T follicular helper cell (primary cell): ENCODE results near the gene MOB2.

Experiments
- DNase-seq: peaks from one replicate; pipeline ENCODE4 v3.0.0-alpha.2; 2020; ENCODE audit warnings: low read depth

The MOB2 gene

DNA sequence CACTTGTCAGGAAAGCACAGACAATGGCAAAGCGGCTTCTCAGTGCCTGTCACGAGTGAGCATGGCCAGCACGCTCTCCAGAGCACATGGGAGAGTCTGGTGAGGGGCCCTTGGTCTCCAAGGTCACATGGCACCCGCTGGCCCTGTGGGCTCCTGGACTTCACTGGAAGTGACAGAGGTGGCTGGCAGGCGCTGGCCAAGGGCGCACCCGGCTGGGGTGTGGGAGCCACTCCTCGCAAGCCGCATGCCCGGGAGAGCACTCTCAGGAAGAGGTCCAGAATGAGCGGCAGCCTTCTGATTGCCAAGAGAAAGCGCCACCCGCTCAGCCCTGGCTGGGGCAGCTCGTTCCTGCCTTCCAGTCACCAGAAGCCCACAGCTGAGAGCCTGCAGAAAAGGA is 17.1 kb upstream of the MOB2 start:
- no peak for DNase-seq

DNA sequence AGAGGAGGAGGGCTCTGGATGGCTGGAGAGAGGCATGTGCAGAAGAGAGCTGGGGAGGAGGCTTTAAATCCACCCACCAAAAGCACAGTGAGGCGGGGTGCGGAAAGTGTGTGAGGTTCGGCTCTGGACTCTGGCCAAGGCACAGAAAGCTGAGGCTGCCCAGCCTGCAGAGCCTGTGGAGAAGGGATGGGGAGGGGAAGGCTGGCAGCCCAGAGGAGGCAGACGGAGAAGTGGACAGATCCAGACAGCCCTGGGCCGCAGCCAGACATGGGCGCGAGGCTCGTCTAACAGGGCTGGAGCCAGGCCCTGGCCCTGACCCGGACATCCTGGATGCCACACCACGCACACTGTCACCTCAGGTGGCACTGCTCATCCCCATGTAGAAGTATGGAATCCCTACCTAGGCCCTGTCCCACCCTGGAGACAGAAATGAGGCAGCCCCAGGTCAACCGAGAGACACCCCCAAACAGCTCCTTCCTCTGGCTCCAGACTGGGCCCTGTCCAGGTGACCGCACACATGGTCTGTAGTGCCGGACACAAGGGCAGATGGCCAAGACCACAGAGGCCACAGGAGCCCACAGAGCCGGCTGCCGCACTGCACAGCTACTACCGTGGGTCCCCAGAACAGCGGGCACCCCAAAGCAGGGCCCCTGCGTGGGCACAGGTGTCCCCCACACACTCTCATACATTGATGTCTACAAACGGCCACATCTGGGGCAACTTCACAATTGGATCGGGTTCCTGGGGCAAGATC is 16.6 kb upstream of the MOB2 start:
- no peak for DNase-seq

DNA sequence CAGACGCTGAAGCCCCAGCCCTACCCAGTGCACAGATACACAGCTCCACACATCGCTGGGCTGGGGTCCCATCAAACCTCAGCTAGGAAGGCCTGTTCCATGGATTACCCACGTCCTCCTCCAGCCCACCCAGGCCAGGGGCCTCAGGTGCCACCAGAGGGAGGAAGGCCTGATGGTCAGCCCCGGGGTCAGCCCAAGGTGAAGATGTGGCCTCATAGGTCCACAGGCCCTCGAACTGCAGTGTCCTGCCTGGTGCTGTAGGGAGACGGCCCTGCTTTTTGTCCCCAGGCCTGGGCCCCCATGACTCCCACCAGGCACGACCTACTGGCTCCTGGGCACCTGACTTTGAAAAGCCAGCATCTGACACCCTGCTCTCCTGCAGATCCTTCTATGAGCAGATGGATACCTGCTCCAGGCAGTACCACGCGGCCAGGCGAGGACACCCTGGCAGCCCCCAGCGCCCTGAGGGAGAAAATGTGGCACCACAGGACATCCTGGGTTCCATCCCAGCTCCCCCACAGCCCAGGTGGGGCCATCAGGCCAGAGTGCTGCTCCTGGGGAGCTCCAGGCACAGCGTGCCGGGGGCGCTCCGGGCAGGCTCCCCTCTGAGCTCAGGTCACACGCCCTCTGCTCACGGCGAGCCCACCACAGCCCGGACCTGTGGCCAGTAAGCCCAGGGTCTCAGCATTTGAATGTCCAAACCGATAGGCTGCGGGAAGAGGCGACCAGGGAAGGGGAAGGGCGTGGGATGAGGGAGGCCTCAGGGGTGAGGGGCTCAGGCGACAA is 15.8 kb upstream of the MOB2 start:
- DNase-seq, result no peak

DNA sequence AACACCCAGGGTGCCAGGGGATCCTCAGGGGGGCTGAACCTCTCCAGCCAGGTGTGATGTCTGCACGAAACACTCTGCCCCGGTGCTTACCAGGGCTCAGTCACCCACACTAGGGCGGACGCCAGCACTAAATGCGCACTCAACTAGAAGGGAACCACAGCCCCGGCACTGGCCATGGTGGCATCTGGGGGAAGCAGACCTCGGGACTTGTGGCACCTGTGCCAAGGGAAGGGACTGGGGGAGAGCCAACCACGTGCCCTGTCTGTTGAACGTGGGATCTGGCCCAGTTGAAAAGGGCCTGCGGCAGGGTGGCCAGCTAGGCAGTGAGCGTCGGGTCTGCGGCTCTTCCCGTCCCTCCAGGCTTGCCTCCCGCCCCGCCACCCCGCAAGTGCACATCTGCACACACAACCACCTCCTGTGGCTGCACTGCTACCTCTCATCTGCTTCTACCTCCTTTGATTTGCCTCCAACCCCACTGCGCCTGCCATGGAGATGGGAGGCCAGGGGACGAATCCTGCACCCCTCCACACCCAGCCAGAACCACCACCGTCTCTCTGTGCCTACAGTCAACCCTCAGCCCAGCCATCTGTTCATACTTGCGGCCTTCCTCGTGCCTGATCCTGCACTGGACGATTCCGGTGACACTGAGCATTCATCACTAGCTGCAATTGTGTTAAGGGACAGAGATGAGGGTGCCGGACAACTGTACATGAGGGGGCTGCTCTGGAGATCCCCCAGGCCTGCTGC is 15.0 kb upstream of the MOB2 start:
- DNase-seq, result no peak

DNA sequence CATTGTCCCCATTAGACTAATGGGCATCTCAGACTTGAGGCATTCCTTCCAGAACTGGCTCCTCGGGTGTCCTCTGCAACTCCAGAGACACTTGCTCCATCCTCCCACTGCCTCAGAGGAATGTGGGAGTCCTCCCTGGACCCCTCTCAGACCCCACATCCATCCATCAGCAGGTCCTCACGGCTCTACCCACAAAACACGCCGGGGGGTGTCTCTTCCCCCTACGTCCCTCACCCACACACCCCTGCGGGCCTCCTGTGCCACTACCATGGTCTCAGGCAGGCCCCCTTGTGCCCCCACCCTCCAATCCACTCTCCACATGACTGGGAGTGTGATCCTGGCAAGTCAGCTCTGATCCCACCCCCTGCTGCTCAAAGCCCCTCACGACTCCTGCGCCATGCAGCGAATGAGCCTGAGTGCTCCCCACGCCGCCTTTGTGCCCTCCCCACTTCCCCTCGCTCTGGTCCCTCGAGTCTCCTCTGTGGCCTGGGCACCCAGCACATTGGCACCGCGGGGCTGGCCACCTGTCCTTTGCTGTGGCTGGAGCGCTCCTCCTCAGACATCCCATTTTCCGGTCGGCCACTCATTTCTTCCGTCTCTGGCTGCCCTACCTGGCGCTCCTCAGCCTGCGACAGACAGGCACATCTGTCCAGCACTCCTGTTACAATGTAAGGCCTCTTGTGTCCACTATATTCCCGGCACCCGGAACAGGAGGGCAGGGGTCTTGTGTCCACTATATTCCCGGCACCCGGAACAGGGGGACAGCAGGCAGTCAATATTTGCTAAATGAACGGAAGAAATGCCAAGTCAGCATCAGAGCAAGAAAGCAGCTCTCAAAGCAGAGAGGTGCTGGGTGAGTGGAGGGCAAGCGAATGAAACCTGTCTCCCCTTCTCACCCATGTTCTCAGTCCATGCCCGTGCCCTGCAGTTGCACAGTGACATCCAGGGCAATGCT is 14.2 kb upstream of the MOB2 start:
- DNase-seq, result no peak

DNA sequence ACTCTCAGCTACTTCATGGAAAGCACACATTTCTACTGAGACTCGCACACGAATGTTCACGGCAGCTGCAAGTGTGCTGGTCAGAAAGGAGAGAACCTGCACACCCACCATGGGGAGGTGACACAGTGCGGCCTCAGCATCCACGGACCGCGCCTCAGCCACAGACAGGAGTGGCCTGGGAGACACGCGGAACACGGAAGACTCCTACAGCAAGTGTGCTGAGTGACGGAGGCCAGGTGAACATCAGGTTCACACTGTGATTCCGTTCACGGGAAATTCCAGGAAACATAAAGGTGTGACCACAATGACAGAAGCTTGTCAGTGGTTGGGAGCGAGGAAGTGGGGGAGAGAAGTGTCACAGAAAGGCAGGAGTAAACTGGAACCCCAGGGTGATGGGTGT is 13.3 kb upstream of the MOB2 start:
- no peak for DNase-seq

DNA sequence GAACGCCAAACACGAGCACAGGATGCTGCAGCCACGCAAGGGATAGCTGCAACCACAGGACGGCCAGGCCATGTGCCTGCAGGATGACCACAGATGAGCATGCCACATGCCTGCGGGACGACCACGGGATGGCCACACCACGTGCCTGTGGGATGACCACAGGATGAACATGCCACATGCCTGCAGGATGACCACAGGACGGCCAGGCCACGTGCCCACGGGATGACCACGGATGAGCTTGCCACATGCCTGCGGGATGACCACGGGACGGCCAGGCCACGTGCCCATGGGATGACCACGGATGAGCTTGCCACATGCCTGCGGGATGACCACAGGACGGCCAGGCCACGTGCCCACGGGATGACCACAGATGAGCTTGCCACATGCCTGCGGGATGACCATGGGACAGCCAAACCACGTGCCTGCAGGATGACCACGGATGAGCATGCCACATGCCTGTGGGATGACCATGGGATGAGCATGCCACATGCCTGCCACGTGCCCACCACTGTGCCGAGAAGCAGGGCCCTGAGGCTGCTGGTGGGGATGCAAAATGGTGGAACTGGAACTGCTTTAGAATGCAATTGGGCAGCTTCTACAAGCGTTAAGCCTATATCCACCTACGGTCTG is 12.8 kb upstream of the MOB2 start:
- DNase-seq, result no peak

DNA sequence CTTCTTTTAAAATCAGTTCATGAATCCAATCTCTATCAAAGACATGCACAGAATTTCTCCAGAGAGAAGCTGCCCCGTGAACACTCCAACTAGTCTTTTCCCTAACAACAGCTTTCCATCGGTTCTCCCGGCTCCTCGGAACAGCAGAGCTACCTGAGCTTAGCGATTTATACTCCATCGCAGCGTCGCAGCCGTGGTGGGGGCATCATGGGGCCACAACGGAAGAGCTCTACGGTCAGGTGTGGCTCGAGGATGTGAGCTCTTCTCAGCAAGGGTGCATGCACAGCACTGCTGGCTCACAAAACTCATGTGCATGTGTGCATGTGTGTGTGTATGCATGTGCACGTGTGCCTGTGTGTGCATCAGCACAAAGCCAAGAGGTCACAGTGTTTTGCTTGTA is 11.7 kb upstream of the MOB2 start:
- DNase-seq, result no peak

DNA sequence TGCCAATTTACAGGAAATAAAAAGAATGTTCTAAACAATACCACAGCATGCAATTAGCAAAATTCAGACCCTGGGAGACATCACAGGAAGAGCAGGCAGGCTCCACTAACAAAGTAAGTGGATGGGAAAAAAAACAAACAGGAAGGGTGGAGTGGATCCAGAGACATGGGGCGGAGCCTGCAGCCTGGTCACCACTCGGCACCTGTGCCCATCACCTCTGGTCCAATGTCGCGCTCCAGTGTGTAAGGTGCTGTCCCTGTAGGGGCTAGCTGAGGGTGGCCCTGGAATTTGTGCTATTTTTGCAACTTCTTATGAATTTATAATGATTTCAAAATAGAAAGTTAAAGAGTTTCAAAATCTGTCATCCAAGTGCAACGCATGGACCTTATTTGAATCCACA is 11.0 kb upstream of the MOB2 start:
- no peak for DNase-seq

DNA sequence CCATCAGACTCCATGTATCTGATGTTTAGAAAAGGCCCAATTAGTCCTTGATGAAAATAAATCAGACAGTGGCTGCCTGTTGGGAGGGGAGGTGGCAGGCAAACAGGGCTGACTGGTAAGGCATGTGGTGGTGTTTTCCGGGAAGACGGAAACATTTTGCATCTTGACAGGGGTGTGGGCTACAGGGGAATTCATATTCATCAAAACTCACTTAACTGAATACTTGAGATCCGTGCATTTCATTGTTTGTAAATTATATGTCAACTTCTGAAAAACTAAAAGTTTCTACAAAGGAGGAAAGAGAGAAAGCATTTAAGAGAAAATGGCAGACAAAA is 10.1 kb upstream of the MOB2 start:
- DNase-seq, result no peak

DNA sequence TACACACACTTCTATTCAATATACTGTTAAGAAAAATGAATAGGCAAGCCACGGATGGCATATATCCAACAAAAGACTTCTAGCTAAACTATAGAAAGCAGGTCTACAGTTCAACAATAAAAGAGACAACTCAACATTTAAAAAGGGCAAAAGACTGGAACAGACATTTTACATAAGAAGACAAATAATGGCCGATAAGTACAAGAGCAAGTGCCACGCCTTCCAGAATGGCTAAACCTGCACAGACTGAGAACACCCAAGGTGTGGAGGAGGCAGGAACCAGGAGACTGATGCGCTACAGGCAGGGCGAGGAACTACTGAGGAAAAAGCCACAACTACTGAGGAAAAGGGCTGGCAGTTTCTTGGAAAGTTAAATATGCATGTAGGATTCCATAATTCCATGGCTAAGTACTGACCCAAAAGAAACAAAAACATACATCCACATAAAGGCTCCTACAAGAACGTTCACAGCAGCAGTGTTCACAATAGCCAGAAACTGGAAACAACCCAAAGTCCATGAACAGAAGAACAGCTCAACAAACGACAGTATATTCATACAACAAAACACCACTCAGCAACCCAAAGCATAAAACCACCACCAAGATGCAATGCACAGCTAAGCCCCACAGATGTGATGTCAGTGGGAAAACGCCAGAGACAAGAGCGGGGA is 9.6 kb upstream of the MOB2 start:
- no peak for DNase-seq

DNA sequence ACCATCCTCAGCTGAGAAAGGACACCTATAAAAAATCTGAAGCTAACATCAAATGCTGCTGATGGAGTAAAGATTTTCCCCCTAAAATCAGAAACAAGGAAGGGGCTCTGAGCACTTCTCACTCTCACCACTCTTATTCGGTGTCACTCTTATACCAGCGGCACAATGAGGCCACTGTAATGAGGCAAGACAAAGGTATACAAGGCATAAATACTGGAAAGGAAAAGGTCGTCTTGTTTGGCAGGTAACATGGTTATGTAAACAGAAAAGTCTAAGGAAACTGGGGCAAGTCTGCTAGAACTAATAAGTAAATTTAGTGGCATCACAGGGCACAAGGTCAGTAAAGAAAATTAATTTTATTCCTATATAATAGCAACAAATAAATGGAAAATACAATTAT is 8.1 kb upstream of the MOB2 start:
- no peak for DNase-seq

DNA sequence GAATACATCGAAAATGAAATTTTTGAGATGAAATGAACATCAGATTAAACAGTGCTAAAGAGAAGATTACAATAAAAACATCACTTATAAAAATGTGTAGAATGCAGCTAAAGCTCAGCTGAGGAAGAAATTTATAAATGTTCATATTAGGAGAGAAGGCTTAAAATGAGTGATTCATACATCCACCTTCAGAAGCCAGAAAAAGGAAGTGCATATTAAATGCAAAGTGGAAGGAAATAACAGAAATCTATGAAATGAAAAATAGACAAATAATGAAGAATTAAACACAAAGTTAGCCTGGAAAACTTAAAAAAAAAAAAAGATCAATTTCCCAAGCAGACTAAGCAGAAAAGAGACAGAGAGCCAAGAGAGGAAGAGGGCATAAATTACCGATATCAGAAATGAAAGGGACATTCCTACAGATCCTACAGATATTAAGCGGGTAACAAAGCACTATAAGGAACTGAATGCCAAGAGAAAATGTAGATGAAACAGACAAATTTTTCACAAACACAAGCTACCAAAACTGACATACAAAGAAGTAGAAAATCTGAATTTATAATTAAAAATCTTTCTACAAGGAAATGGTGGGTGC is 7.2 kb upstream of the MOB2 start:
- DNase-seq, result no peak

DNA sequence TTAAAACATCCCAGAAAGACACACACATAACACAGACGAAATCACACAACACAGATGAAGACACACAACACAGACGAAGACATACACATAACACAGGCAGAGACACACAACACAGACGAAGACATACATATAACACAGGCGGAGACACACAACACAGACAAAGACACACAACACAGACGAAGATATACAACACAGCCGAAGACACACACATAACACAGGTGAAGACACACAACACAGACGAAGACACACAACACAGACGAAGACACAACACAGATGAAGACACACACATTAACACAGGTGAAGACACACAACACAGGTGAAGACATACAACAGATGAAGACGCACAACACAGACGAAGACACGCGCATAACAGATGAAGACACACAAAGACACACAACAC is 4.8 kb upstream of the MOB2 start:
- no peak for DNase-seq

DNA sequence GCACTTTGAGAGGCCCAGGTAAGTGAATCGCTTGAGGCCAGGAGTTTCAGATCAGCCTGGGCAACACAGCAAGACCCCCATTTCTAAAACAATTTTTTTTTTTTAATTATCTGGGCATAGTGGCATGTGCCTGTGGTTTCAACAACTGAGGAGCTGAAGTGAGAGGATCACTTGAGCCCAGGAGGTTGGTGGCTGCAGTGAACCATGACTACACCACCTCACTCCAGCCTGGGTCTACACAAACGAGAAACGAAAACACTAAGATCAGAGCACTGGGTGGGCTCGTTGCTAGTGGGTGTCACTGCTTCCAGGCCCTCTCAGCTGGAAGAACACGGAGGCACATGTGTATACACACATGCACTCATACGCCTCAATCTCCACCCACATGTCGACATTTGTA is 4.1 kb upstream of the MOB2 start:
- DNase-seq, result no peak

DNA sequence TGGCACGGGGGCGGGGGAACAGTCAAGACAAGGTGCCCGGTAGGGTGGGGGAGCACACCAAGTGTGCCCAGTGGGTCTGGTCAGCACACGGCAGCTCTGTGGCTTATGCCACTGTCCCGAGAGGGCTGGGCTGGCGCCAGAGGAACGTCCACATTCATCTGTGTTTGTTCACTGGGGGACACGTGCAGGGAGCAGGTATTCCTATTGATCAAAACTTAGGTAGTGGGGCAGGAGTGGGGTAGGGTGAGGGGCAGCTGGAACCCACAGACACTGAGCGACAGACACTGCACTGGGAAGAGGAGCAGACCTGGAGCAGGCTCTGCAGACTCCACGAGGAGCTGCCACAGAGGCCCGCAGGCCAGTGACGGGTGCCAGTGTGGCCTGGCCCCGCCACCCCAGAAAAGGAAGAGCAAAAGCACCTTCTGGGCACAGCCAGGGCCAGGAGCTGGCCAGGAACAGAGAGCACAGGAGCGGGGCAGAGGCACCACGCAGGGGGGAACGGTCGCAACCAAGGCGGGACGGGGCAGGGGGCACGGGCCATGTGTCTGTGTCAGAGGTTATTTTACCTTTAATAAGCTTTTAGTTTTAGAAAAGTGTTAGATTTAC is 2.1 kb upstream of the MOB2 start:
- DNase-seq, result no peak

DNA sequence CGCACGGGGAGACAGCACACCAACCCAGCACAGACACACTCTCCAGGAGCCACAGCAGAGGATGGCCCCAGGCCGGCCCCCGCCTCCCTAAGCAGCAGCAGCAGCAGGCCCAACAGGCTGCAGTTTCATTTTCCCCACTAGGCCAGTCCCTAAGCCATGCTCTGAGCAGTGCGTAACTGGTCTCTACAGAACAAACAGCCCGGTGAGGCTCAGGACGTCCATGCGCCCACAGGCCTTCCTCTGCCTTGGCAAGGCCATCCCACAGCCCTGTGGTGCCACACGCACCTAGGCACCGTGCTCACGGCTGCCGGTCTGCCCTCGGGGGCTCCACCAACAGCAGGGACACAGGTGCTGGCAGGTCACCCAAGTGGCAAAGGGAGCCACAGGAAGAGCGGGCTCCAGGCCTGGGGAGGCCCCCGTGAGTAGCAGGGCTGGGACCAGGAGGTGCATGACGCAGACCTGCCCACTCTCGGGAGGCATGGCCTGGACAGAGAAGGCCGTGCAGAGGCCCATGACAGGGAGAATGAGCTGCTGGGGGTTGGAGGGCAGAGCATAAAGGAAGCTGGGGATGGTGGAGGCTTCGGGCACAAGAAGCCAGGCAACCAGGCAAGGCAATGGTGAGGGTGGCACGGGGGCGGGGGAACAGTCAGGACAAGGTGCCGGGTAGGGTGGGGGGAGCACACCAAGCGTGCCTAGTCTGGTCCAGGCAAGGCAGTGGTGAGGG is 1.4 kb upstream of the MOB2 start:
- no peak for DNase-seq

DNA sequence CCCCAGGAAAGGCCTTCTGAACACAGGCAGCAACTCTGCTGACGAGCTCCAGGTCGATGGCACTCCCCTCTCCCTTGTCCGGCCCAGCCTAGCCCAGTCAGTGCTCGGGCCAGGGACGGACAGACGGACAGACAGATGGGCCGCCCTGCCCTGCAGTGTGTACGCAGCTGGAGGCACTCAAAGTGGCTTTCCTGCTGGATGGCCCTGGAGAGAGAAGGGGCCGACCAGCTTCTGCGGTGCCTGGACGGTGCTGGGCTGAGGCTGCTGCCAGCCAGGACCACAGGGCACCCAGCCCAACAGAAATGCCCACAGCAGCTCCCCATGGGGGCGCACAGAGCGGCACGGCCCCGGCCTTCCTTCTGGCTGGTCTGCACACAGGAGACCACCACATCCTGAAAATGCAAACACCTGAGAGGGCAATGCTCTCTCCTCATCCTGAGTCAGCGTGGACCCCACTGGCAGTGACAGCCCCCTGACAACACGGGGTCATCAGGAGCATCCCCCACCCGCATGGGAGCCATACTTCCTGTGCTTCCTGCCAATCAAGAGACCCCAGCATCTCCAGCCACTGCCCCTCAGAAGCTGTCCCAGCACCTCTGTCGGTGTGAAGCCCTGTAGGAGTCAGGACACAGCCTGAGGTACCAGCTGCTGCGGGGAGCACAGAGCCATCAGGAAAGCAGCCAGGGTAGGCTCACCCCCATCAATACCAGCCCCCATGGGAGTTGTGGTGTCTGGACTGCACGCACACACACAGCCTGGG is 692 bp upstream of the MOB2 start:
- DNase-seq, result no peak

DNA sequence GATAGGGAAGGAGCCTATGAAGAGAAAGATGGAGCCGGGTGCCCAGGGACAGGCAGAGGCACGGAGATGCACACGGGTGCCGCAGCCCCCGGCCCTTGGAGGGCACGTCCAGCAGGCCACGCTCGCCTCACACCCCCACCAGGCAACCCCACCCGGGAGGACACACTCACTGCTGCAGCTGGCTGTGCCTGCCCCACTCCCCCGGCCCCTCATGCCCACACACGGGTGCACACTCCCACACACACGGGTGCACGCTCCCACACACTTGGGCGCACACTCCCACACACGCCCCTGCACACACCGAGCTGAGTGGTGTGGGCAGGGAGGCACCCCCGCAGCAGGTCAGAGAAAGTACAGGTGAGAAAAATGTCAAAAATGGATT is 1.1 kb downstream of the MOB2 start:
- no peak for DNase-seq
